AG04449 (cell line): ENCODE measurements around the gene SMURF2.
"Not testable (repeated sequence)": the region's sequence is repeated elsewhere in the genome, so short reads cannot be mapped to it uniquely, and the experiment has no call there.

Experiments
- CTCF ChIA-PET: fragments of 350-600 bp; formaldehyde crosslinking; extraction: SDS; loops from one replicate; lab custom pipeline; 2021; ENCODE audit warnings: antibody characterized with exemption; lab: Yijun Ruan, JAX
- POLR2A ChIA-PET: fragments of 400-600, 350-600 bp; formaldehyde crosslinking; extraction: SDS; loops from one replicate; lab custom pipeline; 2020; ENCODE audit warnings: antibody characterized with exemption, inconsistent platforms; lab: Yijun Ruan, JAX
- DNase-seq: peaks from one replicate; pipeline ENCODE4 v3.0.0-alpha.2; 2010; ENCODE audit warnings: low read depth, low spot score
- H3K4me3 ChIP-seq: 2 replicates; pipeline ENCODE4 v1.5.1; 2011; ENCODE audit warnings: low read depth, mild to moderate bottlenecking, control low read depth, low read length
- CTCF ChIP-seq: IDR thresholded peaks from one replicate; pipeline ENCODE4 v1.5.1; 2011; ENCODE audit warnings: mild to moderate bottlenecking, moderate library complexity, low read length, control low read depth, inconsistent platforms; ENCODE audit not compliant: insufficient read depth; ENCODE audit errors: missing control alignments

The SMURF2 gene

GRCh38 chr17:64676763-64677162, 14.7 kb upstream of the SMURF2 start:
- POLR2A ChIA-PET, result no interaction called here
- no peak for DNase-seq
- CTCF ChIA-PET, result interaction anchor here (0.7 to 0.8 kb wide), 2 partner anchors 24 to 27 kb away, joined by 3 read pairs; no protein-coding TSS in a partner anchor
- TF ChIP-seq CTCF, result no peak
- H3K4me3 ChIP-seq, result no peak overlapping the region

DNA sequence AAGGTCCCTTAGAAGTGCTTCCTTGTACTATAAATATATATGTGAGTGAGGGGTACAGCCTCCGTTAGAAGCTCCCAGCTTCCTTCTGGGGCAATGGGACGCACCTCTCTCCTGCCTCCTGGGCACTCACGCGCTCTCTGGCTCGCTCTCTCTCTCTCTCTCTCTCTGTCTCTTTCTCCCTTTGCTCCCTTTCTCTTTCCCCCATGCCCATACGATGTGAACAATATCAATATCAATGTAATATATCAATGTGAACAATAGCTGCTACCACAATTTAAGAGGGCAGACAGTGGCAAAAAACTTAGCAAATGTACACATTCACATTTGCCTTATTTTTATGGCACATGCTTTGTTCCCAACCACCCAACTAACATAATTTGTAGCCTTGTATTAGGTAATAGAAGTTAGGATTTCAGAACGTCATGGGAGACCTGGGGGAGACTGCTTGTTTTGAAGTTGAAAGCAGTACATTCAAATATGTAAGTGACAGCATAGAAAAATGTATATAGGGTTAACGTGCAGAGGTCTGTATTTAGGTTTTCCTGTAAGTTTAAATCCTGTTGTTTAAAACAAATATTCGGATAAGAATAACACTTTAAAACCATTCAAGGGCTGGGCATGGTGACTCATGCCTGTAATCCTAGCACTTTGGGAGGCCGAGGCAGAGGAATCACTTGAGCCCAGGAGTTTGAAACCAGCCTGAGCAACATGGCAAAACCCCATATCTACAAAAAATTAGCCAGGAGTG, 8.9 kb upstream of the SMURF2 start:
- not testable (repeated sequence) for H3K4me3 ChIP-seq, DNase-seq

DNA sequence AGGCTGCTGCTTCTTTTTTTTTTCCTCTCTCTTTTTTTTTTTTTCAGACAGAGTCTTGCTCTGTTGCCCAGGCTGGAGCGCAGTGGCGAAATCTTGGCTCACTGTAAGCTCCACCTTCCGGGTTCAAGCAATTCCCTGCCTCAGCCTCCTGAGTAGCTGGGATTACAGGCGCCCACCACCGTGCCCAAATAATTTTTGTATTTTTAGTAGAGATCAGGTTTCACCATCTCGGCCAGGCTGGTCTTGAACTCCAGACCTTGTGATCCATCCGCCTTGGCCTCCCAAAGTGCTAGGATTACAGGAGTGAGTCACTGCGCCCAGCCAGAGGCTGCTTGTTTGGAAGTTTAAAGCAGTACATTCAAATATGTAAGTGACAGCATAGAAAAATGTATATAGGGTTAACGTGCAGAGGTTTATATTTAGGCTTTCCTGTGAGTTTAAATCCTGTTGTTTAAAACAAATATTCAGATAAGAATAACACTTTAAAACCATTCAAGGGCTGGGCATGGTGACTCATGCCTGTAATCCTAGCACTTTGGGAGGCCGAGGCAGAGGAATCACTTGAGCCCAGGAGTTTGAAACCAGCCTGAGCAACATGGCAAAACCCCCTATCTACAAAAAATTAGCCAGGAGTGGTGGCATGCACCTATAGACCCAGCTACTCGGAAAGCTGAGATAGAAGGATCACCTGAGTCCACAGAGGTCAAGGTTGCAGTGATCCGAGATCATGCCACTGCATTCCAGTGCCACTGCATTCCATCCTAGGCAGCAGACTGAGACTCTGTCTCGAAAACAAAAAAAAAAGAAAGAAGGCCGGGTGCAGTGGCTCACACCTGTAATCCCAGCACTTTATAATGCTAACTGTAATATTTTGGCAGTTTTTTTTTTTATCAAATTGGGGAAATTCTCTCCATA, 6.0 kb upstream of the SMURF2 start:
- H3K4me3 ChIP-seq, DNase-seq, POLR2A ChIA-PET: not testable (repeated sequence)
- CTCF ChIA-PET, result interaction anchor here (1.3 kb wide), 1 partner anchor 19 kb away, joined by 5 read pairs; no protein-coding TSS in a partner anchor

More for the DNA sequence above, 8.9 kb upstream of the SMURF2 start:
- POLR2A ChIA-PET, result not testable (repeated sequence)
- CTCF ChIA-PET, result interaction anchor here (0.9 to 1.4 kb wide), 3 partner anchors 9 to 69 kb away, joined by 3 to 4 read pairs (median 3); no protein-coding TSS in a partner anchor

- CTCF ChIA-PET, POLR2A ChIA-PET, H3K4me3 ChIP-seq, DNase-seq: not testable (repeated sequence)
Measured at GRCh38 chr17:64664299-64664981, 2.3 kb upstream of the SMURF2 start.

DNA sequence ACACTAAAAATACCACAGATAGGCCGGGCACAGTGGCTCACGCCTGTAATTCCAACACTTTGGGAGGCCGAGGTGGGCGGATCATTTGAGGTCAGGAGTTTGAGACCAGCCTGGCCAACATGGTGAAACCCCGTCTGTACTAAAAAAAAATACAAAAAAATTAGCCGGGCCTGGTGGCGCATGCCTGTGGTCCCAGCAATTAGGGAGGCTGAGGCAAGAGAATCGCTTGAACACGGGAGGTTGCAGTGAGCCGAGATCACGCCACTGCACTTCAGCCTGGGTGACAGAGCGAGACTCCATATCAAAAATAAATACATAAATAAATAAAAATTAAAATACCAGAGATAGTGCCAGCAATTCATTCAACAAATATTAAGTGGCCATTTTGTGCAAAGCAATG, 1.7 kb upstream of the SMURF2 start:
- POLR2A ChIA-PET, DNase-seq, CTCF ChIA-PET, H3K4me3 ChIP-seq: not testable (repeated sequence)

GRCh38 chr17:64662774-64663367, 764 bp upstream of the SMURF2 start:
- TF ChIP-seq CTCF, result no peak
- DNase-seq, result no peak
- CTCF ChIA-PET, result interaction anchor here (0.9 to 1.4 kb wide), 2 partner anchors 11 to 77 kb away, joined by 3 read pairs; no protein-coding TSS in a partner anchor
- H3K4me3 ChIP-seq, result peak overlapping the region; percentile 82
- POLR2A ChIA-PET, result interaction anchor here (1.0 to 1.4 kb wide), 5 partner anchors 10 to 77 kb away, joined by 3 read pairs; no protein-coding TSS in a partner anchor

DNA sequence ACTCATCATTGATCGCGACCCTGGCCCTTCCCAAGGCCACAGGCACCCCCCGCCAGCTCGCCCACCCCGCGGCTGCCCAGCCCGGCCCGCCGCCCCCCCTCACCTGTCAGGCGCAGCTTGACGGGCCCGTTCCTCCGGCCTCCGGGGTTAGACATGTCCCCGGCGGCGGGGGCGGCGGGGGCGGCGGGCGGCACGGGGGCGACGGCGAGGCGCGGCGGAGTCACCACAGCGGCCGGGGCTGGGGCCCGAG, 456 bp downstream of the SMURF2 start:
- no peak for TF ChIP-seq CTCF
- POLR2A ChIA-PET, result interaction anchor here (0.6 to 1.4 kb wide), 6 partner anchors 9 to 300 kb away, joined by 3 read pairs; no protein-coding TSS in a partner anchor
- no peak for DNase-seq
- peak overlapping the region; percentile 82 for H3K4me3 ChIP-seq
- CTCF ChIA-PET, result interaction anchor here (1.2 to 1.4 kb wide), 2 partner anchors 12 to 13 kb away, joined by 3 read pairs; no protein-coding TSS in a partner anchor

DNA sequence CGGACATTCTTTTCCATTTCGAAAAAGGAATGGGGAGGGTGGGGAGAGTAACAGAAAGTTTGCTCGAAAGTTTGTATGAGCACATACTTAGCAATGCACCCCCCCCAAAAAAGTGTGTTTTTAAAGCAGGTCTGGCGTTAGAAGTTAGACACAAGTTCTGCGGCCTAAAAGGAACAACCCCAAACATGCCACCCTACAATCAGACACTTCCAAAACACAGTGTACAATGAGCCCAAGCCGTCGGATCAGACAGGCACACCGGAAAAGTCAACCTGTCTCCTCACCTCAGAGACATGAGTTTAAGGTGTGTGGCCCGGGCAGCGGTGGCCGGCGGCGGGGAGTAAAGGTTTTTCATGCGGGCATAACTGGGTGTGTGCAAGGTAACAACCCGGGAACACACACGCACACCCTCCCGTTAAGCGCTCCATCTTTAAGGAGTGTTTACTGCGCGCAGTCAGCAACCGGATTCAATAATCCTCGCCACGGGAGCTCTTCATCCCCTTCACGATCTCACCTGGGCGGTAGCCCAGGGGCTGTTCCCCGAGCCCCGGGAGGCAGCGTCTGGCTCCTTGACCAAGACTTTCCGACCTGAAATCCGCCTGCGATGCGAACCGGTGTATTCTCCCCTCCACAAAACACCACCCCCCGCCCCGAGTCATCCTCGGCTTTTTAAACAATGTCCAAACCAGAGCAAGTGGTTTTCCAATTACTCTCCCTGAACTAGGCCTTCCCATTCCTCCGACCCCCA, 955 bp downstream of the SMURF2 start:
- not testable (repeated sequence) for DNase-seq
- H3K4me3 ChIP-seq, result peak overlapping the region; percentile 82
- ChIA-PET POLR2A (interaction anchor here (1.1 to 1.4 kb wide), 4 partner anchors 11 to 79 kb away, joined by 3 read pairs; no protein-coding TSS in a partner anchor), CTCF (interaction anchor here (1.2 to 1.4 kb wide), 2 partner anchors 12 to 13 kb away, joined by 3 read pairs; no protein-coding TSS in a partner anchor)

GRCh38 chr17:64660195-64660977, 1.7 kb downstream of the SMURF2 start:
- H3K4me3 ChIP-seq, result peak overlapping the region; percentile 82
- DNase-seq, POLR2A ChIA-PET, CTCF ChIA-PET: not testable (repeated sequence)
